OCI-M1 (cell line): ENCODE data around the gene CYP2C9.

Source experiments
- DNase-seq: peaks from one replicate; lab custom pipeline; 2025; lab: John Stamatoyannopoulos, UW

CYP2C9 gene

GRCh38 chr10:95039281-95039680 lies 100.8 kb downstream of the CYP2C9 start:
- DNase-seq, result no peak
